Sigmoid colon (tissue), 3 donors: ENCODE results near the gene ZBTB21.

Source experiments
- POLR2A ChIP-seq, 2 donors: fragments of 450-650 bp; IDR thresholded peaks; one replicate each; pipeline ENCODE4 v1.6.1; 2016; ENCODE audit warnings: antibody characterized with exemption in 2 of 2, mild to moderate bottlenecking in 2 of 2, moderate library complexity in 2 of 2
- TF ChIP-seq, protein P1 (sequence below), 4 experiments: fragments of 450-650 bp in 3 of 4; fragments of 200-600 bp in 1 of 4; IDR thresholded peaks; one replicate each; pipeline ENCODE4 v1.5.1; 2016 to 2019; ENCODE audit warnings: antibody characterized with exemption in 4 of 4, mild to moderate bottlenecking in 3 of 4, moderate library complexity in 2 of 4

DNA sequence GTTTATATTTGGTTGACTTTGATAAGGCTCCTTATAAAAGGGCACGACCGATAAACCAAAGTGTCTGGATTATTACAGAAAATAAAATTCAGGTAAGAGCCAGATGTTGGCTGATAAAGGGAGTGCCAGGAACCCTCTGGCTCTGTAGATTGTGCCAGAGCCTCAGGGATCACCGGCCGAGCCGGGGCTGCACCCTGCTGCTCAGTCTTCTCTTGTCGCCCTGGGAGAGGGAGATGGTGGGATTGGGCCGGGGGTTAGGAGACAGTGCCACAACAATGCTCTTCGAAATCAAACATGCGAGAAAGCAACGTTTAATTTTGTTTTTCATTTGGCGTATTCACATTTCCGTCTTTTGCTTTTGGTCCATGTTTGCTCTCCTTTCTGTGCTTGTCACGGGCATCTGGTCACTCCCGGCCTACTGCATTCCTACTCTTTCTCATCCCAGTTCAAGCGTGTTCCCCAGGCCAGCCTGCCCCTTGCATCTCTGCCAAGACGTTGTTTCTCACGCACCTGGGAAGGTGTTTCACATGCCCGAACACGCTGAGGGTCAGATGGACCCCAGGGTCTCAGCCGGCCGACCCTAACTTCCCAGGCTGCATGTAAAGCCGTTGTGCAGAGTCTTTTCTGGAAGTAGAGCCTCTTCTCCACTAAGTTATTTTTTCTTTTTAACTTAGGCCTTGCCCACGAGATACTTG lies 37.5 kb downstream of the ZBTB21 start:
- TF ChIP-seq, protein P1, sequence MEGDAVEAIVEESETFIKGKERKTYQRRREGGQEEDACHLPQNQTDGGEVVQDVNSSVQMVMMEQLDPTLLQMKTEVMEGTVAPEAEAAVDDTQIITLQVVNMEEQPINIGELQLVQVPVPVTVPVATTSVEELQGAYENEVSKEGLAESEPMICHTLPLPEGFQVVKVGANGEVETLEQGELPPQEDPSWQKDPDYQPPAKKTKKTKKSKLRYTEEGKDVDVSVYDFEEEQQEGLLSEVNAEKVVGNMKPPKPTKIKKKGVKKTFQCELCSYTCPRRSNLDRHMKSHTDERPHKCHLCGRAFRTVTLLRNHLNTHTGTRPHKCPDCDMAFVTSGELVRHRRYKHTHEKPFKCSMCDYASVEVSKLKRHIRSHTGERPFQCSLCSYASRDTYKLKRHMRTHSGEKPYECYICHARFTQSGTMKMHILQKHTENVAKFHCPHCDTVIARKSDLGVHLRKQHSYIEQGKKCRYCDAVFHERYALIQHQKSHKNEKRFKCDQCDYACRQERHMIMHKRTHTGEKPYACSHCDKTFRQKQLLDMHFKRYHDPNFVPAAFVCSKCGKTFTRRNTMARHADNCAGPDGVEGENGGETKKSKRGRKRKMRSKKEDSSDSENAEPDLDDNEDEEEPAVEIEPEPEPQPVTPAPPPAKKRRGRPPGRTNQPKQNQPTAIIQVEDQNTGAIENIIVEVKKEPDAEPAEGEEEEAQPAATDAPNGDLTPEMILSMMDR (IDR thresholded peaks at IDR 0.05), result no peak
- TF ChIP-seq POLR2A (IDR thresholded peaks at IDR 0.05), result no peak
